Stimulated activated CD4-positive, alpha-beta T cell treated with anti-CD3 and anti-CD28 coated beads, Interleukin-2, amount 100 ng/mL, for 24 hours (primary cell): ENCODE measurements around the gene HDGF.
"Not testable (repeated sequence)": the region's sequence is repeated elsewhere in the genome, so short reads cannot be mapped to it uniquely, and the experiment has no call there.

Experiments used
- DNase-seq, 2 donors: peaks; one replicate each; pipeline ENCODE4 v3.0.0-alpha.2; 2020

The HDGF gene

GRCh38 chr1:156766298-156767100 is 15.0 kb upstream of the HDGF start:
- no peak for DNase-seq

- no peak for DNase-seq
Observed at GRCh38 chr1:156765666-156766065, 14.2 kb upstream of the HDGF start.

GRCh38 chr1:156765136-156765535 is 13.7 kb upstream of the HDGF start:
- not testable (repeated sequence) for DNase-seq

DNA sequence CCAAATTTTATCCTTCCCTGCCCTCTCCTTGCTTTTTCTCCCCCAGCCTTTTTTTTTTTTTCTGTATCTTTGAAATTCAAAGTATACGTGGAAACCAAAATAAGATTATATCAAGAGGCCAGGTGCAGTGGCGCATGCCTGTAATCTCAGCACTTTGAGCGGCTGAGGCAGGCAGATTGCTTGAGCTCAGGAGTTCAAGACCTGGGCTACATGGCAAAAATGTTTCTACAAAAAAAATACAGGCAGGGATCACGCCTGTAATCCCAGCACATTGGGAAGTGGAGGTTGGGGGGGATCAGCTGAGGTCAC is 9.3 kb upstream of the HDGF start:
- no peak for DNase-seq

GRCh38 chr1:156760092-156760795 is 8.8 kb upstream of the HDGF start:
- DNase-seq: no peak

DNA sequence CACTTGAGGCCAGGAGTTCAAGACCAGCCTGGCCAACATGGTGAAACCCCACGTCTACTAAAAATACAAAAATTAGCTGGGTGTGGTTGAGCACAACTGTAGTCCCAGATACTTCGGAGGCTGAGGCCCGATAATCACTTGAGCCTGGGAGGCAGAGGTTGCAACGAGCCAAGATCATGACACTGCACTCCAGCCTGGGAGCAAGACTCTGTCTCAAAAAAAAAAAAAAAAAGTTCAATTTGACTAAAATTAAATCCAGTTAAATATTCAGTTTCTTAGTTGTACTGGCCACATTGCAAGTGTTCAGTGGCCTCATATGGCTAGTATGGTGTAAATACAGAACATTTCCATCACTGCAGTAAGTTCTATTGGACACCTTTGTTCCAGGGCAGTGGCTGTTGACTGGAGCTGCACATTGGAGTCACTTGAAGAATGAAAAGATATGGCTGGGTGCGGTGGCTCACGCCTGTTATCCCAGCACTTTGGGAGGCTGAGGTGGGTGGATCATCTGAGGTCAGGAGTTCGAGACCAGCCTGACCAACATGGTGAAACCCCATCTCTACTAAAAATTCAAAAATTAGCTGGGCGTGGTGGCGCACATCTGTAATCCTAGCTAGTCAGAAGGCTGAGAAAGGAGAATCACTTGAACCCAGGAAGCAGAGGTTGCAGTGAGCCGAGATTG is 6.2 kb upstream of the HDGF start:
- not testable (repeated sequence) for DNase-seq

- DNase-seq: no peak
Observed at GRCh38 chr1:156756355-156756754, 4.9 kb upstream of the HDGF start.

DNA sequence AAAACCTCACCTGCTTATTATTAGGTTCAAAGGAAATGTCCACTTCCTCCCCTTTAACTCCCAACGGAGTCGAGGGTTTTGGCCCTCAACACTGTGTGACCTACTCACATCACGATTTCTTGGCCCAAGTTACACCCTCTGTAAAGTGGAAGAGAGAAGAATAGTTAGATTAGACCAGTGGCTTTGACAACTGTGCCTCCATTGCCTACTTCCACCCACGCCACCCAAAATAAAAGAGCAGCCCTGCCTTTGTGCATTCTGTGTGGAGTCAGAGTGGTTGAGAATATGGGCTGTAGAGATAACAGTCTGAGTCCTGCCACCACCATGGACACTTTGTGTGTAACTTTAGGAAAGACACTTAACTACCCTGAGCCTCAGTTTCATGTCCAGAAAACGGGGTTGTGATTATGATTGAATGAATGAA is 4.1 kb upstream of the HDGF start:
- no peak for DNase-seq

DNA sequence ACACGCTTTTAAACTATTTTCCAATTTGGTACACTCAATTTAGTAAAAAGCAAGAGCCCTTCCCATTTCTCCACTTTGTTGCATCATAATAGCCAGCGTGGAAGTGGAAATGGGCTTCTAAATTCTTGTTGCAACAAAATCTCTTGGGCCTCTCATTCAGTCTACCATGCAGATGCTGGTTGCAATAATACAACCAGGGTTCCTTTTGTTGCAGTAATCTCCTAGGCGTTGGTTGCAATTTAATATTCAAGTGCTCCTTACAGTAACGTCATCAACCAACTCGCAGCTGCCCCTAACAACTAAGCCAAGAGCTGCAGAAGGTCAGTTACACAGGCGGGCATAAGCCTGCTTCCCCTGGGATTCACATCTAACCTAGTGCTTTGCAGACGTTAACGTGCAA is 2.7 kb upstream of the HDGF start:
- DNase-seq: no peak

GRCh38 chr1:156752843-156753482 is 1.5 kb upstream of the HDGF start:
- DNase-seq: no peak

DNA sequence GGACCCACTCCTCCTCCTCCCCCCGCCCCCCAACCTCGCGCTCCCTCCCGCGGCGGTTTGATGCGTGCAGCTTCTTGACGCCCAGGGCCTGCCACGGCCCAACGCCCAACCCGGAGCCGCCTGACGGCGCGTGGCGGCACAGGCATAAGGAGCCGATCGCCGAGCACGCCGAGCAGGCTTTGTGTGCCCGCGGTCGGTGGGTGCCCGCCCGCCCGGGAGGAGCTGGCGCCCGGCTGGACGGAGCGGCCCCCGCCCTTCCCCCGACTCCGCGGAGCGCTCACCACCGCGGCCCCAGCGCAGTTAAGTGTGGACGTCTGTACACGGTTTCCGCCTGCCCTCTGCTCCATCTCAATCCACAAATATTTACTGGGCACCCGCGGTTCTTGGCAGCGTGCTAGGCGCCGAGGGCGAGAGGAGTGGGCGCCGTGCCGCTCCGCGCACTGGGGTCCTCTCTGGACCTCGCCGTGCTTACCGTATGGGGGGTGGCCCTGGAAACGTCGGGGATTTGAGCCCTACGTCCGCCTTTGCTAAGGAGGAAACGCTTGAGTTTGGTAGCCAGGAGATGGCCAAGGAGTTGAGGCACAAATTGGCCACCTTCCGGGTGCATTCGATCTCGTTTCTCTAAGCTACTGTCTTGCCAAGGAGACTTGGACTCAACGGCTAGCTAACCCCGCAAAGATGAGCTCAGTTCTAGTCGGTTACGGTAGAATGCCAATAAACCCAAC is 444 bp upstream of the HDGF start:
- DNase-seq: peak; percentile 97 to 98

DNA sequence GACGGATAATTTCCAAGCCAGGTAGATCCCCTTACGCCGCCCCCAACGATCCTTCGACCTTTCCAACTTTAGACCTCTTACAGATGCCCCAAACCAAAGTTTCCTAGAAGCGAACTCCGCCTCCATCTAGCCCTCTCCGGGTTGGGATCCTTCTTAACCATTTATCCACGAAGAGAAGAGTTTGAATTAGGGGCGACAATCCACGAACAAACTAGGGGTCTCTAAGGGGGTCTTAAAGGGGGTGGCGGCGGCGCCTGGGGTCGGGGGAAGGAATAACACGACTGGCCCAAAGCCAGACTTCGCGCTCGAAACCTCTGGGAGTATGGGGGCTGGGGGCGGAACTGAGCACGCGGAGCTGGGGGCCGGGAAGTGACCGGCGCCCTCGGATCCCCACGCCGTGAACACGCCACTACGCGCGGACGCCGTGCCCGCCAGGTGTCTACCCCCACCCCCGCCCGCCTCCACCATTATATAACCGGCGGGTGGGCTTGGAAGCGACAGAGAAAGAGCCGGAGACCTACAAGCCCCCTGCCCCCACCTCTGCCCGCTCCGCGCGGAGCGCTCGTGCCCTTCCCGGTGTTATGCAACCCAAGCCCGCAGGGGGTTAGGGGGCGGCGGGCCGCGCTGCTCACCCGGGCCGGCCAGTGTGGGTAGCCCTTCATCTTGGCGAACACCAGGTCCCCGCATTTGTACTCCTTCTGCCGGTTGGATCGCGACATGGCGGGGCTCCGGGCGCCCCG is 594 bp downstream of the HDGF start:
- peak; percentile 51 to 56 for DNase-seq

- DNase-seq: peak; percentile 56 to 59
Observed at GRCh38 chr1:156750191-156750672, 1.2 kb downstream of the HDGF start.

- no peak for DNase-seq
Observed at GRCh38 chr1:156749419-156750118, 1.9 kb downstream of the HDGF start.

DNA sequence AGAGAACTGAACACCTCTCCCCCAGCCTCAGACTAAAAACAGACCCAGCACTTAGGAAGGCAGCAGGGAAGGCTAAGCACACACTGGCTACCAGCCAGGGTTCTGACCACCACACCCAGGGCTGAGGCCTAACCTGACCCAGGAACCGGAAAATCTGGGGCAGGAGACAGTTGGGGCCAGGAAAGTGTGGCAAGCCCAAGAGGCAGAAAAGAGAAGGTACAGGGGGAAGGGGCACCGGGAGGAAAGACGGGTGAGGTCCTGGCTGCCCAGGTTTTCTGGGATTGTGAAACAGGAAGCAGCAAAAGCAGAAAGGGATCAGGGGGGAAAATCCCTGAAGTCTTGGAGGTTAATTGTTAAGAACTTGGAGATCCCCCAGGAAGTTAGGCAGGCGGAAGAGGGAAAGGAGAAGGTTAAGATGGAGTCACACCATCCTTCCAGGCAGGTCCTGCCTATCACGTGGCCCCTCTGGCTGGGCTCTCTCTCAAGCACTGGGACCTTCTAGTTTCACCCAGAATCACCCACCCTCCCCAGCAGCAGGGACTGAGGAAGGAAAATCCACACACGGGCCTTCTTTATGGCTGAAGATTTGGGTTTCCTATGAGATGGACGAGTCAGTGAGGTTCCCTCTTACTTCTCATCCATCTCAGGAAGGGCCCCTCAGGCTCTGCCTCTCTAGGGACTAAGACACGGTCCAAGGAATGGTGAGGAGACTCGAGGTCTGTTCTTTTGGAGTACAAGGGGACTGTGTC is 2.6 kb downstream of the HDGF start:
- peak in 1 of 2 donors; percentile 31 for DNase-seq

- no peak for DNase-seq
Observed at GRCh38 chr1:156747742-156748669, 3.5 kb downstream of the HDGF start.

DNA sequence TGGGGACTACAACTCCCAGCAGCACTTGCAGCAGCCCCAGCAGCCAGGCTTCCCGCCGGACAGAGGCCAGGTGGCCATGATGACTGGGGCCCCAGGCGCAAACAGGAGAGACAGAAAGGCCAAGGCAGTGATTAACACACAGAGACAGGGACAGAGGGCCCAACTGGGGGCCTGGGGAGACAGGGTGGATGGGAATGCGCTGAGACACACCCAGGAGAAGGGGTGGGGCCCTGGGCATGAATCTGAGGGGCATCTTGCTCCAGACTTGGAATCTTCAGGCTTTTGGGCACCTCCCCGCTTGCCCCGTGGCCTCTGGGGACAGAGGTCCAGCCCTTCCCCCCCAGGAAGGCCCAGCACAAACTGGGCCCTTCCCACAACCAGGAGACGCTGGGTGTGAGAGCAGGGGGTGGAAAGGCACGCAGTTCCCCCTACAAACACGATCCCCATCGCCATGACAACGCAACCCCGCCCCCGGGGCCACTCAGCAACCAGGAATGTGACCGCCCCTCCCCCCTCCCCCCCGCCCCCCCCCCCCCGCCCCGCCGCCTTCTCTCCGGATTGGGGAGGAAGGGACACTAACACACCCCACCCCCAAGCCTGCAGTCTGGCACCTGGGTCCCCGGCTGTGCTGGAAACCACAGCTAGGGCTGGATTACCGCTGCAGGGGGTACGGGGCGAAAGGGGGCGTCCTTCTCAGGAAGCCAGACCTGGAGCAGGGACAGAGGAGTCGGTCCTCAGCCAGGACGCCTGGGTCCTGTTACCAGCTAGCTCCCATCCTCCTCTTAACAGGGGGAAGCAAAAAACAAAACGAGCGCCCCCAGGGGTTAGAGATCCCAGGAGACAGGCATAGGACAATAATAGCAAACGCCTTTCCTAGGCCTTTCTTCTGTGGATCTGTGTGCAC is 4.5 kb downstream of the HDGF start:
- DNase-seq: peak; percentile 68 to 71

- DNase-seq: no peak
Observed at GRCh38 chr1:156746406-156746727, 5.1 kb downstream of the HDGF start.
